ENCODE data around the gene SNRPE. TPM values are rescaled to one million over a fixed set of nuclear protein-coding genes. Genes with fewer than 3 reads are reported as not detected.

The SNRPE gene
- total and polyA plus RNA-seq, 4 donors: 12.9 to 128 (median 36.4) TPM

GRCh38 chr1:203823306-203823705 lies 38.1 kb upstream of the SNRPE start:
- 98% methylated on average over 1 of the region's 1 CpG for WGBS
- H3K9me3 ChIP-seq (ENCODE audit: control insufficient read depth in 4 of 4, low read length in 3 of 4): no peaks in the 10 kb centered on the region
- H3K27ac ChIP-seq (ENCODE audit: low read depth in 1 of 2, low read length in 2 of 2): no peak overlapping the region
- peaks cover 16 to 66% (median 53%) of the 10 kb centered on the region in 4 donors for H3K36me3 ChIP-seq (ENCODE audit: control insufficient read depth in 4 of 4, insufficient read depth in 3 of 4, low read depth in 1 of 4, low read length in 3 of 4)
- DNase-seq (ENCODE audit: low spot score): no peak
- H3K4me3 ChIP-seq (ENCODE audit: low read depth in 1 of 3, low read length in 3 of 3): no peak overlapping the region
- TF ChIP-seq CTCF (IDR thresholded peaks at IDR 0.05; ENCODE audit: low read depth, low read length, missing input control) (no peak), TAF1 (conservative IDR thresholded peaks at IDR 0.05) (no peak), RAD21 (IDR thresholded peaks at IDR 0.05) (no peak)
- H3K9ac ChIP-seq (ENCODE audit: low read depth in 1 of 2, low read length in 2 of 2): no peak overlapping the region
- H3K27me3 ChIP-seq (ENCODE audit: control insufficient read depth in 4 of 4, insufficient read depth in 4 of 4, low read length in 3 of 4): no peaks in the 10 kb centered on the region
- H3K4me1 ChIP-seq (ENCODE audit: control insufficient read depth in 4 of 4, insufficient read depth in 4 of 4, low read length in 3 of 4): no peaks in the 10 kb centered on the region

- H3K27me3 ChIP-seq (ENCODE audit: control insufficient read depth in 4 of 4, insufficient read depth in 4 of 4, low read length in 3 of 4): no peaks in the 10 kb centered on the region
- no peak overlapping the region for H3K4me3 ChIP-seq (ENCODE audit: low read depth in 1 of 3, low read length in 3 of 3)
- H3K27ac ChIP-seq (ENCODE audit: low read depth in 1 of 2, low read length in 2 of 2): no peak overlapping the region
- no peak for DNase-seq (ENCODE audit: low spot score)
- H3K36me3 ChIP-seq (ENCODE audit: control insufficient read depth in 4 of 4, insufficient read depth in 3 of 4, low read depth in 1 of 4, low read length in 3 of 4): peaks cover 1 to 65% (median 50%) of the 10 kb centered on the region in 4 donors
- WGBS: 95% methylated on average over 2 of the region's 2 CpGs
- no peaks in the 10 kb centered on the region for H3K4me1 ChIP-seq (ENCODE audit: control insufficient read depth in 4 of 4, insufficient read depth in 4 of 4, low read length in 3 of 4)
- TF ChIP-seq SP1 (IDR thresholded peaks at IDR 0.05): no peak
- no peaks in the 10 kb centered on the region for H3K9me3 ChIP-seq (ENCODE audit: control insufficient read depth in 4 of 4, low read length in 3 of 4)
- H3K9ac ChIP-seq (ENCODE audit: low read depth in 1 of 2, low read length in 2 of 2): no peak overlapping the region
These were observed 35.2 kb upstream of the SNRPE start for GRCh38 chr1:203826175-203826574.

- WGBS: 85% methylated on average over 5 of the region's 5 CpGs
- no peak overlapping the region for H3K27ac ChIP-seq (ENCODE audit: low read depth in 1 of 2, low read length in 2 of 2)
- H3K9ac ChIP-seq (ENCODE audit: low read depth in 1 of 2, low read length in 2 of 2): no peak overlapping the region
- no peak for DNase-seq (ENCODE audit: low spot score)
- H3K27me3 ChIP-seq (ENCODE audit: control insufficient read depth in 4 of 4, insufficient read depth in 4 of 4, low read length in 3 of 4): no peaks in the 10 kb centered on the region
- H3K4me3 ChIP-seq (ENCODE audit: low read depth in 1 of 3, low read length in 3 of 3): no peak overlapping the region
- TF ChIP-seq GABPA (IDR thresholded peaks at IDR 0.05 in 1 of 2, conservative IDR thresholded peaks at IDR 0.05 in 1 of 2) (no peak), EGR1 (IDR thresholded peaks at IDR 0.05; ENCODE audit: low read depth in 2 of 2) (no peak), SP1 (IDR thresholded peaks at IDR 0.05) (no peak), TAF1 (conservative IDR thresholded peaks at IDR 0.05) (no peak), FOXA2 (IDR thresholded peaks at IDR 0.05) (no peak), RAD21 (IDR thresholded peaks at IDR 0.05) (no peak), CTCF (IDR thresholded peaks at IDR 0.05; ENCODE audit: low read depth, low read length, missing input control) (no peak), MAX (IDR thresholded peaks at IDR 0.05) (no peak), REST (IDR thresholded peaks at IDR 0.05) (no peak), FOXA1 (IDR thresholded peaks at IDR 0.05) (no peak), HNF4A (conservative IDR thresholded peaks at IDR 0.05) (no peak), ZBTB33 (IDR thresholded peaks at IDR 0.05) (no peak)
- no peaks in the 10 kb centered on the region for H3K4me1 ChIP-seq (ENCODE audit: control insufficient read depth in 4 of 4, insufficient read depth in 4 of 4, low read length in 3 of 4)
- no peaks in the 10 kb centered on the region for H3K9me3 ChIP-seq (ENCODE audit: control insufficient read depth in 4 of 4, low read length in 3 of 4)
- peaks cover 4 to 67% (median 46%) of the 10 kb centered on the region in 4 donors for H3K36me3 ChIP-seq (ENCODE audit: control insufficient read depth in 4 of 4, insufficient read depth in 3 of 4, low read depth in 1 of 4, low read length in 3 of 4)
These were observed 33.4 kb upstream of the SNRPE start for GRCh38 chr1:203828002-203828401.
